ENCODE data around the gene KCNIP1.

KCNIP1 gene

DNA sequence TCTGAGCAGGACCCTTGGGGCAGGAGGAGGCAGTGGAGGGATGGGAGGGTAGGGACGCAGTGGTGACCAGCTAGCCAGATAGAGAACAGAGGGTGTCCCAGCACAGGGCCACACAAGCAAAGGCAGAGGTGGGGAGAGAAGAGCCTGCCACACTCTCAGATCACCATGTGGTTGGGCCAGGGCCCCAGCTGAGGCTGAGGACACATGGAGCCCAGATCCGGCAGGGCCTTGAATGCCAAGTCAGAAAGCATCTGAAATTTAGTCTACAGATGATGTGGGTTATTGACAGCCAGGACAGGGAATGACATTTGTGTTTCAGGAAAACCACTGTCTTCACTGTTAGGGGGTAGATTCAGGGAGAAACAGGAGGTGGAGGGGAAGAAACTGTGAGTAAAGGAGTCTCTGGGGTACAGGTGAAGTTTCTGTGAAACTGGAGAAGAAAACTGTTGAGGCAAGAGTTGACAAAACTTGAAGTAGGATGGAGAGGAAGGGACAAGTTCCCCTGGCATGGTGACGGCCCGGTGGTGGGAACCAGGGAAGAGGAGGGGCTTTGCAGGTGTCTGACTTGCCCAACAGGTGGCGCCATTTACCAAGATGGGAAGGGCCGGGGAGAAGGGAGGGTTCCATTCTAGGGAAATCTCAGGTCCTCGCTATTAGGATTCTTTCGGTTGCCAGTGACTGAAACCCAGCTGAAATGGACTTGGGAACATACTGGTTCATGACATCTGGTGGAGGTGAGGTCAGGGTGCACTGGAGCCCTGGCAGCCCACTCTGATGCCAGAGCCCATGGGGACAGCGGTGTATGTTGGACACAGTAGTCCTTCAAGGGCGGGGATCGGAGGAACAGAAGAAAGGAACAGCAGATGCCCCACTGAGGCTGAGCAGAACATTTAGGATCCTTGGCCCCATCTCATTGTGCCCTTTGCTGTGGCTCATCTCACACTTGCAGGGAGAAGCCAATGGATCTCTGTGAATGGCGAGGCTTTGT, 100.1 kb downstream of the KCNIP1 start:
- DNase-seq = peak in 1 of 2 donors; percentile 19

DNA sequence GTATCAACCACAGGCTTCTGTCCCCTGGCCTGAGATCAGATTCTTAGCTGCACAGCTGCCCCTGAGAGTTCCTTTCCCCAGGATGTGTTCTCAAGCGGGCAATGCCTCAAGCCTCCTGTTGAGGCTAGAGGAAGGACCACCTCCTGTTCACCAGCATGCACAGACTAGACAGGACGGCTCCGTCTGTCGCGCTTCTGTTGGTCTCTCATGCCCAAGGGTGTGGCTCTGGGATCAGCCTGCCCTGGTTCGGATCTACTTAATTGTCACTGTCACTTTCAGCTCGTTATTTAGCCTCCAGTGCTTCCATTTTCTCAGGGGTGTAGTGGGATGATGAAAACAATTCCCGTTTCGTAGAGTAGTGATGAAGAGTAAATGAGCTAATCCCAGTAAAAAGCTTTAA, 103.1 kb downstream of the KCNIP1 start:
- DNase-seq = no peak

DNA sequence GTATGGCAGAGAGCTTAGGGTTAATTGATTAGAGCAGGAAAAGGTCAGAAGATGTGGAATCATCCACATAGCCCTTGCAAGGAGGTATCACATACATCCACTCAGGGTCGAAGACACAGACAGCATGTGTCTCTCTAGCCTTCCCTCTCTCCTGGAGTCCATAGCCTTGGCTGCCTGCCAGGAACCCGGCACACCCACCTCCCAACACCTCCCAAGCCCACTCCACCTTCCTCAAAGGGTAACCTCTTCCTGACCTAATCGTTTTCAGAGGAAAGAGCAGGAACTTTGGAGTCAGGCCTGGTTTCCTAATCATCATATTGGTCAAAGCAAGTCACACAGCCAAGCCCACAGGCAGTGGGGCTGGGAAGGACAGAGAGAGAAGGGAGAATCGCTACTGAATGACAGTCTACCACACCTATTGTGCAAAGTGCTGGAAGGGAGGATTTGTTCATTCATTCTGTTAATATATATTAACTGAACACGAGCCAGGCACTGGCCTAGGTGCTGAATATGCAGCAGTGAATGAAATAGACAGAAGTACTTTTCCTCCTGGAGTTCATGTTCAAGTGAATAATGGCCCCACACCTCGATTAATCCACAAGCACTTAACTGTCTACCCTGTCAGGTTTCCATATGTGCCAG, 107.8 kb downstream of the KCNIP1 start:
- DNase-seq = no peak

DNA sequence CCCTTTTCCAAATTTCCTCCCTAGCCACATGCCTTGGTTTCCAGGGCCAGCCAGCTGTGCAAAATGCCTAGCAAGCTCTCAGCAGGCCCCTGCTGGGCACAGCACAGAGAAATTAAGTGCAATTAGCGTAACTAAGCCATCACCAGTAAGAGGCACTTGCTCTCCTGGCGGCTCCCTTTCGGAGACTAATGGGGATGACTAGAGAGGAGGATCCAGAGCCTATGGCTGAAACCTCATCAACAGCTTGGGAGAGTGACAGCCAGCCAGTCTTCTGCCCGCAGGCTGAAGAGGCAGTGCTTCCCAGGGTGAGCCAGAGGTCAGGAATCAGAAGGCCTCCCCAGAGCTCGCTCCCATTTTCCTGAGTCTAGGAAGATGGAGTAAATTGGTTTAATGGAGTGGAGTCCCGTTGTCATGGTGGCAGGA, 108.4 kb downstream of the KCNIP1 start:
- no peak for DNase-seq

DNA sequence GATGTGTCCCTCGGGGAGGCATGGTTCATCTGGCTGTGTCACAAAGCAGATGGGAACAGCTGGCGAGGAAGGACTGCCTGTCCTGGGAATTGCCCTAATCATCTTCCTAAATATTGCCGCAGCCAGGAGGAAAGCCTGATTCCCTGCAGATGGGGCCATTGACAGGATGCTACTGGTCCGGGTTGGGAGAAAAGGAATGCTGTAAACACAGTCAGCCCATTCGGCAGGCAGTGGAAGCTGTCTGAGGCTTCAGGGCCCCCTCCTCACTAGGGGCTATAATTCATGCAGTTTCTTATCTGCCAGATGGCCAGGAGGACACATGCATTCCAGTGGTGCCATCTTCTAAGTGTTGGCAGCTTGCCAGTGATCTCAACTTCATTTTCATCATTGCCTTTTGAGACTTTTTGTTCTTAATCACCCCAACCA, 110.3 kb downstream of the KCNIP1 start:
- no peak for DNase-seq

DNA sequence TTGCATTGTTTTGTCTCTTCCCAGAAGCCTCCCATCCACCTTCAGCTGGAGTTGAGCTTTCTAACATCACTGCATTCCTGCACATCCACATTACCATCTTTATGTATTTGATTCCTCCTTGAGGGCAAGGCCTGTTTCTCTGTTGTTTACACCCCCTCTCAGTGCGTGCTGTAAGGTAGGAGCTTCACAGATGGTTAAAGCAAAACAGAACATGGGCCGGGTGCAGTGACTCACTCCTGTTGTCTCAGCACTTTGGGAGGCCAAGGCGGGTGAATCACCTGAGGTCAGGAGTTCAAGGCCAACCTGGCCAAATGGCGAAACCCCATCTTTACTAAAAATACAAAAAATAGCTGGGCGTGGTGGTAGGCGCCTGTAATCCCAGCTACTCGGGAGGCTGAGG, 110.9 kb downstream of the KCNIP1 start:
- DNase-seq = no peak

DNA sequence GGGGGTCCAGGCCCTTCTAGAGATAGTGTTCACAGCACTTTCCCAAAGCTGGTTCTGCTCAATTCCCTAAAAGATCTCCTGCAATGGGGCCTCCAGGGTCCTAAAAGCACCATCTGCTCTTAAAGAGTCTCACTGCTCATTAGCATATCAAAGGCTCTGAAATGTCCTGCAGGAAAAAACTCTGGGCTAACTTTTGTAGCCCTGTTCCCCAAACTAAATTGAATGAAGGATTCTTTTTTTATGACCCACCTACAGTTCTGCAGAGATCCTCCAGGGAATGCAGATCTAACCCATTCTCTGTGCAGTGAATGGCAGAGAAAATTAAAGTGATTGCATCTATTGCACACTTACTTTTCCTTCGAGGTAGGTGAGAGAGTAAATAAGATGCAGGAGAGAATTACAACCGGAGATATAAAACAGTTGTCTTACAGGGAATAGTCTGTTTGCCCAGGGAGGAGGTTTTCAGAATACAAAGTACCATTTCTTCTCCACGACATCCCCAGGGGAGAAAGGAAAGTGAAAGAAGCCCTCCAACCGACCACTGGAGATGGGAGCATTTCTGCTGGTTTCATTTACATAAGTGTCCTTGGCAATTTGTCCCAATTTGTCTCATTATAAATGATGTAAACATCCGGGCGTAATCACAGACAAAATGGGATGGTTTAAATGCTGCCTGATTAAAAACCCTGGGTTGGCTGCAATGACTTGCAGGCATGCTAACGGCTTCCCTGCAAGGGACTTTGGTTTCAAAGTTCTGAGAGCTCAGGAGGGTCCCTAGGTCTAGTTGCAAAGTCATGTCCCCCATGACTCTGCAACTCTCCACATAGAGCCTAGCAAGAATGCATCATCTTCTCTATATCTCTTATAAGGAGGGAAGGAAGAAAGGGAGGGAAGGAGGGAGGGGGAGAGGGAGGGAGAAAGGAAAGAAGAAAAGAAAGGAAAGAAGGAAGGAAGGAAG, 114.0 kb downstream of the KCNIP1 start:
- DNase-seq = no peak

DNA sequence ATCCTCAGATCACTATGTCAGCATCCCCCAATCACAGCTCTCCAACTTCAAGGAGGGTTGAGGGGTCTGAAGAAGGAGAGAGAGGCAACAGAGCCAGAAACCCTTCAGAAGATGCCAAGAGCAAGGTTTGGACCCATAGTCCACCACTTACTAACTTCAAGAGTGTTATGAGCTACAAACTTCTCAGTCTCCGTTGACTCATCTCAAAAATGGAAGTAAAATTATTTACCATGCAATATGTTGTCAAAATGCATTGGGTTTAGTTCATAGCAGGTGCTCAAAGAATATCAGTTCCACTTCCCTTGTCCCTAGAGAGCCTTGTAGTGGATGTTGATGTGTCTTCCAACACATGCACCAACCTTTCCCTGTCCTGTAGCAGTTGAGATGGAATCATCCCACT, 116.0 kb downstream of the KCNIP1 start:
- no peak for DNase-seq

DNA sequence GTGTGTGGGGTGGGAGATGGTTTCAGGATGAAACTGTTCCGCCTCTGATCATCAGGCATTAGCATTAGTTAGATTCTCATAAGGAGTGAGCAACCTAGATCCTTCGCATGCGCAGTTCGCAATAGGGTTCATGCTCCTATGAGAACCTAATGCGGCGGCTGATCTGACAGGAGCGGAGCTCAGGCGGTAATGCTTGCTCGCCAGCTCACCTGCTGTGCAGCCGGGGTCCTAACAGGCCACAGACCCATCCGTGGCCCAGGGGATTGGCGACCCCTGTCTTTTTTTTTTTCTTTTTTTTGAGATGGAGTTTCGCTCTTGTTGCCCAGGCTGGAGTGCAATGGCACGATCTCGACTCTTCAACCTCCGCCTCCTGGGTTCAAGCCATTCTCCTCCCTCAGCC, 119.1 kb downstream of the KCNIP1 start:
- no peak for DNase-seq

DNA sequence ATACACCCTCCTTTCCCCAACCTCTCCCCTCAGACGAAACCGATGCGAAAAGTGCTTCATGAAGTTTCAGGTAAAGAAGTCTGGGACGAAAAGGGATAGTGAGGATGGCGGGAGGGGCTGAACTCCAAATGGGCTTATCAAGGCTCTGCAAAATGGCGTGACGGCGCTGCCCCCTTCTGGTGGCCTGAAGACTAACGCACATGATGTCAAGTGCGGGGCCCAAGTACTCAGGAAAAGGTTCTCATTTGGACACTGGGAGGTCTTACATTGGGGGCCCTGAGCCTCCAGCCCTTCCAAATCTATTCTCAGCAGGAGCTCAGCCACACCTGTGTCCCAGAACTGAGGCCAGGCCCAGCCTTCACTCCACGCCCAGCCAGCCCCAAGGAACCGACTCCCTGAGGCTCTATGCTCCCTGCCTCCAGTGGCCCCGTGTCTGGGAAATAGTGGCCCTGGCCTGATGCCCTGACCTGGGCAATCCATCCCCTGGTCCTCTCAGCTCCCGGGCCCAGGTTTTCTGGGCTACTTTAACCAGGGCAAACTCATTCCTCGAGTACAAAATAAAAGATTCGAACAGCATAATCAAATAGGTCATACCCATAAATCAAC, 119.9 kb downstream of the KCNIP1 start:
- DNase-seq = no peak

DNA sequence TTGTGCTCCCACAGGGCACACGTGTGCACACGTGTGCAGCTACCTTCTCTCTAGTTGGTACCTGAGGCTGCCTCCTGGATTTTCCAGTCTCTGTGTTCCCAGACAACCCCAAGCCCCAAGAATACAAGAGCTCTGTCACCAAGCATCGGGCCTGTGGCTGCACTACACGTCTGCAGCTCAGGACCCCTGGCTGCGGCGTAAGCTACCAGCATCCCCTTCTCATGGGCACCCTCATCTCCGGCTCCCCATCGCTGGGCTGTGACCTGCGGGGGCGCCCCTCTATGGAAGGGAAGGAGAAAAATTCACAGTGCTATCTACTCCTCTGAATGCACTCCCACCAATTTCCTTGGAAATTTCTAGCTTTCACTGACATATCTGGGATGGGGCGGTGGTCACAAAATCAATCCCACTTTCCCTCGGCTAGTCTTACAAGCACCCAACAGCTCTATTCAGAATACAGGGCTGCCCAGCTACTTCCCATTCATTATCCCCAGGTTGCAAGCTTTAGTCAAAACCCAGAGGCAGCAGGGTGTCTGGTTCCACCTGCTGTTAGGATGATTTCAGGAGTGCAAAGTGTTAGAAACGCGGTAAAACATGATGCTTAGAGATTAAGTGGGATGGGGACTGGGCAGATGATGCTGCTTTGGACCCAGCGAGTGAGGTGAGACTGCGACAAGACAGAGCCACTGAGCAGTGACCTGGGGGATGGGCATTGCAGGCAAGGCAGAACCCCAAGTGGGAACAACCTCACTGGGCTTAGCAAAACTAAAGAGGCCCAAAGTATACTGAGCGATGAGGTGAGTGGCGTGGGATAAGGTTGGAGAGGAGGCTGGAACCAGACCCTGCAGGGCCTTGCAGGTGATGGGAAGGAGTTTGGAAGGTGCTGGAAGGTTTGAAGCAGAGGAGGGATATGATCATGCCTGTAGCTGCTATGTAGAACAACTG, 121.7 kb downstream of the KCNIP1 start:
- DNase-seq = no peak

DNA sequence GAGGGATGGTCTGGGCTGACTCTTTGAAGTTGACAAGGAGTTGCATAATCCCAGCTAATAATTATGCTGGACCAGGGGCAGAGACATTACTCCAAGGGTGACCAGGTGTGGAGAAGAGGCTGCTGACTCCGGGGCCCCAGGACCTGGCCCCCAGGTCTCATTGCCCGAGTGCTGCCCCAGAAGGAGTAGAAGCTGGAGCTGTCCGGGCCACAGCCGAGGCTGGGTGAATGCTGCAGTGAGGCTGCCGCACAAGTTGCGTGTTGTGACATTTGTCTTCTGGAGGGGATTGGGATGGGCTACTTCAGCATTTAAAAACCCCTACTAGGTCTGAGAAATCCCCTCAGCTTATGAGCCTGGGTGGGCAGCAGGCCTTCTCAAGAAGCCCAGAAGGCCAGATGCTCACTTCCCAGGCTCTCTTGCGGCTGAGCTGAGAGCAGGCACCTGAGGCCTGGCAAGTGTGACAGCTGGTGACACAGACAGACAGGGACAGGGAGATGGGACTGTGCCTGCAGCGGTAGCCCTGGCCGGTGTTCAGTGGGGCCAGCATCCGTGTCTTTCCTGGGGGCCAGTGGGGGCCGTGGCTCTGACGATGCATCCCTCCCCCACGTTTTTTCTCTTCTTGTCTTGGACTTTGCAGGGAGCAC, 122.8 kb downstream of the KCNIP1 start:
- DNase-seq = no peak

DNA sequence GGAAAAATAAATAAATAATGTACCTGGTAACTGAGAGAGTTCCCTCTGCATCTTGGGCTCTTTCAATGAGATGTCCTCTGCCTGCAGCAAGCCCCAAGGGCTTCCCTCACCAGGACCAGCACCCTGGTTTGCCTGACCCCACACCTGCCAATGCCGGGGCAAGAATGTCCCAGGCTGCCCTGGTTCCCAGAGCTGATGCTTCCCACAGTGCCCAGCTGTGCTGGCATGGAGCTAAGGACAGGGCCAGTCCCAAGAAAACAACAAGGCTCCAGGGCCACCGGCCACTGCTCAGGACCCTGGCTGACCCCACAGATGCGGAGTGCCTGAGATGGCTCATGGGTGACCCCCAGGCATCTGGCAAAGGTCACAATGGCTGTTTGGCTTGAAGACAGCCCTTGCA, 123.5 kb downstream of the KCNIP1 start:
- DNase-seq = no peak

DNA sequence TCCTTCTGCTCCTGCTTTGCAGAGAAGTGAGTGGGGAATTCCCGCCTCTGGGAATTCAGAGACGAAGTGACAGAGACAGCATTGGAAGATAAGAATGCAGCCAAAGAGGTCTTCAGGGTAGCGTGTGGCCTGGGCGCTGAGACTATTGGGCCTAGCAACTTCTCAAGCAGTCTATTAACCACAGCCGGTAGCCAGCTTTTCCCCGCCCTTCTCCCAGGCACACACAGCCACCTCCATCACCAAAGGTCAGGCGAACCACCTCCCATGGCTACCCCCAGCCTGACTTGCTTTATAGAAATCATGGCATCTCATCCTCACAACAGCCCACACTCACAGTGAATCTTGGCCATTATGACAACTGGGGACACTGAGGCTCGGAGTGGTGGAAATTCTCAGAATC, 124.2 kb downstream of the KCNIP1 start:
- DNase-seq = no peak

DNA sequence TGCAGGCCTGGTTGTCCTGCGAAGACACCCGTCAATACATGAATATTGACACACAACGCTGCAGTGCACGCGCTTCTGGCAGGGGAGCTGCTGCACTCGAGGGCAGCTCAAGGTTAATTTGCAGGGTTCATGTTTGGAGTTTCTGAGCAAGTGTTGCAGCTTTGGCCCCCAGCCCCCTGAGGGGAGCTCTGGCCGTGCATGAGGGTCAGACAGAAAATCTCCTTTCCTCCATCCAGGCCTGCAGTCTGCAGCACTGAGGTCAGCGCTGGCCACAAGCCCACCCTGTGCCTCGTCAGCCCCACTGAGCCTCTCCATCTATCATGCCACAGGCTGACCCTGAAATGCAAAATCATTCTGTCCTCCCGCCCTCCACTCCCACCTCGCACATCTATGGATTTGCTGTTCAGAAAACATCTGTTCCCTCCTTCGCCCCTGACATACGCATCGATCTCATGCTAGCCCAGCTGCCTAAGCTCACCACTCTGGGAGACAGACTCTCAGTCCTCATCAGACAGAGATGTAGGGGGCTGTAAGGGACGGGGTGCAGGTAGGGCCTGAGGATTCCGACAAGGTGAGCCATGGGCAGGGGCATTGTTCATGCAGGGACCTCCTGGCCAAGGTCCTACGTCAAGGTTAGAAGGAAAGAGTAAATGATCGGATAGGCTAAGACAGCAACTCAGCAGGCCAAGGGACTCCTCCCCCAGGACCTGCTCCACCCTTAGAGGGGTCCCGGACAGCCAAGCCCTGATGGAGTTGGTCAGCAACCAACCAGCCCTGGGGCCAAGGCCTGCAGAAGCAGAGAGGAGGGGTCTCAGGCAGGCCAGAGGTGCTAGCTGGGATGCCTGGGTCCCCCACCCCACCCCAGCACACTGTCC, 125.1 kb downstream of the KCNIP1 start:
- no peak for DNase-seq

DNA sequence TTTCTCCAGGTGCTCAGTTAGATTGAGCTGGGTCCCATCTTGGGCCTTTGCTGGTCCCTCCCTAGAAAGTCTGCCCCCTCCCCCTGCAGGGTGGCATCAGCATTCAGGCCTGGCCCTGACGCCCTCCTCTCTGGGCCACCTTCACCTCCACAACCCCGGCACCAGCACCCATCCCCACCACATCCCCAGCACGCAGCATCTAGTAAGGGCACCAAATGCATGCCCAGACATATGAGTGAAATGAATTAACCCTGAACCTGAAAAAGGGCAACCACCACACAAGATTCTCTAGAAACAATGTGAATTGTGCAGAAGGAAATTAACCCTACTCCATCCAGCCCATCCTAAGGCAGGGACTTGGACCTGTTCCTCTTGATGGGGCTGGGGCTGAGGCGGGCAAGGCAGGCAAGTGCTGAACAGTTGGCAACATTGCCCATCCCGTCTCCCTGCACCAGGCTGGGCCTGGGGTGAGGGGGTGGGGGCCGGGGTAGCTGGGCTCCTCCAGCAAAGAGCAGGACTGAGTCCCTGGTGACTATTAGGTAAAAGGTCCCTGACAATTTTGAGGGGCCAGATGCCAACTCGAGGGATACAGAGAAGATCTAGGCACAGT, 125.9 kb downstream of the KCNIP1 start:
- no peak for DNase-seq

DNA sequence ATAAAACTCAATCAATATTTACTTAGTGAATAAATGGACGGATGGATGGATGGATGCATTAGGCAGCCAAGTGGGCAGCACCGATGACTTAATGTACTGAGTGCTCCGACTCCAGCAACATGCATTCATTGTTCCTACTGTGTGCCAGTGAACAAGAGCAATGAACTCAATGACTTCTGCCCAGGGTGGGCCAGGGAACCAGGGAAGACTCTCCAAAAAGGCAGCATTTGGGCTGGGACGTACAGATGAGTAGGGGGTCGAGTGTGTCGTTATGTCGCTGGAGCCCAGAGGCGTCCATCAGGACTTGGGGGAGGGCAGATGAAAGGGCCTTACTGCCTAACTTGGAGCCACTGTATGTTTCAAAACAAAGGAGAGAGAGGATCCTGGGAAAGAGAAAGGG, 126.4 kb downstream of the KCNIP1 start:
- DNase-seq = no peak

DNA sequence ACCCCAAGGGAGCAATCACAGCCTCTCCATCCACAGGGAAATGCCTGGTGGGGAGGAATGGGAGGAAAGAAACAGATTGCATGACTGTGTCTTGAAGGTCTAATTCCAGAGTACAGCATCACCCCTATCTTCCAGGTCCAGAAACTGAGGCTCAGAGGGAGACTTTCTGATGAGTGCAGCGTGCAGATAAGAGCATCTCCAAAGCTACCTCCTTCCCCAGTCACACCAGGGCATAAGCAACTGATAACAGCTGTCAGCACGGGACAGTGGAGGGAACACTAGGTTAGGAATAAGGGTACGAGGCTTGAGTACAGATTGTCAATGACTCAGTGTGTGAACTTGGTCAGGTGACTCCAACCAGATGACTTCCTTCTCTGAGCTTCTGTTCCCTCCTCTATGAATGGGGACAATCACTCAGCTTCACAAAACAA, 126.9 kb downstream of the KCNIP1 start:
- DNase-seq = no peak

DNA sequence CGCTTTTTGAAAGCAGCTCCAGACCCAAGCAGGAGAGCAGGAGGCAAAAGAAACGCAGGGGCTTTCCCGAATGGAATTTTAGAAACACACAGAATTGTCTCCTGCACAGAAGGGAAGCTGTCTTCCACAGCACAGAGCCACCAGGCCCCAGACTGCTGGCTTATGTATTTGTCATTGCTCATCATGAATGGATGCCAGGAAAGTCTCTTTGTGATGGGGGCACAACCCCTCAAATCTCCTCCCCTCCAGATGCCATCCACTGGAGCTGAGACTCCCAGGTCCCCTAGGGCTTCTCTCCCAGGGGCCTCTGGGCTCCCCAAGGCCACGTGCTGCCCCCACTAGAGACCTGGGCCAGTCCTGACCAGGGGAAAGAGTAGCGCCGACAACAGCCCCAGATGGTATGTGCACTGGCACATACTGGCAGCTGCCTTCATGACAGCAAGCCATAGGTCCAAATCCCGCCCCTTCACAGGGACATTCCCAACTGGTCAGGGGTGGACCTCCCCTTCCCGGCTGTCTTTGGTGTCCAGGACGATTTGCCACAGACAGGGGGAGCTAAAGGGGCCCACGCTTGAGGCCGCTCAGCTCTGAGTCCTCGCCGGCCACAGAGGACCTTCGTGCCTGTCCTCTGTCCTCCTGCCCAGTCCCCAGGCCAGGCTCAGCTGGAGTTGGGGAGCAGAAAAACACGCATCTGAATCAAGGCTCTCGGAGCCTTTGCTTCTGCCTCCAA, 127.8 kb downstream of the KCNIP1 start:
- DNase-seq = no peak
